ENCODE data around the gene CAMK1D.

The CAMK1D gene

GRCh38 chr10:12660812-12661211 is 311.5 kb downstream of the CAMK1D start:
- DNase-seq (ENCODE audit: low read depth), result no peak
- no peak for TF ChIP-seq CTCF (IDR thresholded peaks at IDR 0.05; ENCODE audit: low read depth, low read length, missing control alignments)
- H3K4me3 ChIP-seq (ENCODE audit: low read depth, low read length), result no peak overlapping the region

GRCh38 chr10:12661671-12662070 is 312.3 kb downstream of the CAMK1D start:
- DNase-seq (ENCODE audit: low read depth), result no peak
- no peak for TF ChIP-seq CTCF (IDR thresholded peaks at IDR 0.05; ENCODE audit: low read depth, low read length, missing control alignments)
- H3K4me3 ChIP-seq (ENCODE audit: low read depth, low read length), result no peak overlapping the region

- no peak overlapping the region for H3K4me3 ChIP-seq (ENCODE audit: low read depth, low read length)
- no peak for TF ChIP-seq CTCF (IDR thresholded peaks at IDR 0.05; ENCODE audit: low read depth, low read length, missing control alignments)
- DNase-seq (ENCODE audit: low read depth), result no peak
Measured at GRCh38 chr10:12663863-12664262, 314.5 kb downstream of the CAMK1D start.

- no peak overlapping the region for H3K4me3 ChIP-seq (ENCODE audit: low read depth, low read length)
- DNase-seq (ENCODE audit: low read depth), result no peak
- TF ChIP-seq CTCF (IDR thresholded peaks at IDR 0.05; ENCODE audit: low read depth, low read length, missing control alignments), result no peak
Measured at GRCh38 chr10:12665501-12665900, 316.2 kb downstream of the CAMK1D start.

GRCh38 chr10:12667052-12667451 is 317.7 kb downstream of the CAMK1D start:
- no peak for DNase-seq (ENCODE audit: low read depth)
- H3K4me3 ChIP-seq (ENCODE audit: low read depth, low read length), result no peak overlapping the region
- TF ChIP-seq CTCF (IDR thresholded peaks at IDR 0.05; ENCODE audit: low read depth, low read length, missing control alignments), result no peak

- no peak for DNase-seq (ENCODE audit: low read depth)
- H3K4me3 ChIP-seq (ENCODE audit: low read depth, low read length), result no peak overlapping the region
- no peak for TF ChIP-seq CTCF (IDR thresholded peaks at IDR 0.05; ENCODE audit: low read depth, low read length, missing control alignments)
Measured at GRCh38 chr10:12668634-12669033, 319.3 kb downstream of the CAMK1D start.

GRCh38 chr10:12670004-12670403 is 320.7 kb downstream of the CAMK1D start:
- no peak for TF ChIP-seq CTCF (IDR thresholded peaks at IDR 0.05; ENCODE audit: low read depth, low read length, missing control alignments)
- DNase-seq (ENCODE audit: low read depth), result no peak
- no peak overlapping the region for H3K4me3 ChIP-seq (ENCODE audit: low read depth, low read length)
